ENCODE measurements around the gene CNPY4.

The CNPY4 gene

DNA sequence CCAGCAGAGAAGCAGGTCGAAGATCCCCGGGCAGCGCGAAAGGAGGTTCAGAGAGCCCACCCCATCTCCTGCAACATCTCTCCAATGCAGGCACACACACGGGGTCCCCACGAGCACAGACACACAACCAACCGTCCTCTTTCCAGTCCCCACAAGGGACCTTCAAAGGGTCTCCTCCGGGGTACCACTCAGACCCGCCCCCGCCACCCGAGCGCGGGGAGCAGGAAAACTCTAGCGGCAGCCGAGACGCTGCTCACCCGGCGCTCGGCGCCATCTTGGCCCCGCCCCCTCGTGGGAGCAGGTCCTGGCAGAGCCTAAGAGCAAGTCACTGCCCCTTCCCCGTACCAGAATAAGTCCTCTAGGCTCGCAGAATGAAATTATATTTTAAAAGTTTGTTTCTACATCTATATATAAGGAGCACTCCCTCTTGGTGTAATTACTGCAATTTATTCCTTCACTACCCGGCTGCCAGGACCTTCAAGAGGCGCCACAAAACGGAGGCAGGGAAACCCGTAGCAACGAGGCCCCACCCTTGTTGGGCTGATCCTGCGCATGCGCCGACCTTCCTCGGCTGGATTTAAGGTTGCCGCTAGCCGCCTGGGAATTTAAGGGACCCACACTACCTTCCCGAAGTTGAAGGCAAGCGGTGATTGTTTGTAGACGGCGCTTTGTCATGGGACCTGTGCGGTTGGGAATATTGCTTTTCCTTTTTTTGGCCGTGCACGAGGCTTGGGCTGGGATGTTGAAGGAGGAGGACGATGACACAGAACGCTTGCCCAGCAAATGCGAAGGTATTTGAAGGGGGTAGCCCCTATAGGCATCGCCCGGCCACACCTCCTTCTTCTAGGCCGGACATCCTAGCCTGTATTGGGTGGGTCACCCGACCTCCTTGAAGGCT, at the start of gene CNPY4, which contains the start of gene TAF6:
Gene CNPY4, plus strand, starts transcription at position 563 of the 898 bp plus-strand sequence. Its CDS starts 111 bp downstream, at position 674.
Gene TAF6, minus strand, starts transcription at position 287 of the 898 bp plus-strand sequence. CDS start 5,149 bp downstream, outside the sequence.
- DNase-seq = peak; percentile 94 to 97
- peaks cover 0 to 27% (median 16%) of the 10 kb centered on the region in 4 donors for H3K4me1 ChIP-seq
- H3K27me3 ChIP-seq = no peaks in the 10 kb centered on the region
- H3K36me3 ChIP-seq = peaks cover 0 to 30% (median 4%) of the 10 kb centered on the region in 3 donors
- peak within 1 kb of the TSS; percentile 83 to 84 for H3K27ac ChIP-seq
- peak within 1 kb of the TSS; percentile 67 to 72 for H3K4me3 ChIP-seq
- intact Hi-C loops (cut with DNase I; ENCODE audit: low total_unique reads) = no loop called here
- peak in 1 of 2 experiments; percentile 30 for TF ChIP-seq CTCF (IDR thresholded peaks at IDR 0.05)
- H3K9me3 ChIP-seq = no peaks in the 10 kb centered on the region

DNA sequence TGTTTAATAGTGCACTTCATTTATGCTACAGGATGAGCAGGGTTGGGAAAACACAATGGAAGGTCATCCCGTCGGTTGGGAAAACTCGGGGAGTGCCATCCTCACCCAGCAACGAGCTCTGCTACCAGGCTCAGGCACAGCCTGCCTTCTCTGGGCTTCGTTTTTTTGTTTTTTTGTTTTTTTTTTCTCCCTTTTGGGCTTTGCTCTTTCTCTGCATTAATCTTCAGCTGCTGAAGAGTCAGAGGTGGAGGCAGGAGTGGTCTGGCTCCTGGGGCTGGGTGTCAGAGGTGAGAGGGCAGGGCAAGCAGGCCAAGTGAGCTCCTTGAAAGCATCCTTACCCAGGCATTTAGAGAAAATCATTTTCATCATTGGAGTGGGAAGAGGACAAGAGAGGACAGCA, 49.4 kb upstream of the CNPY4 start:
- no peak for DNase-seq
- Histone ChIP-seq H3K27me3 (no peaks in the 10 kb centered on the region), H3K4me3 (no peak overlapping the region), H3K27ac (no peak overlapping the region), H3K36me3 (peaks cover 65 to 97% (median 70%) of the 10 kb centered on the region in 3 donors), H3K9me3 (peaks cover 0 to 21% (median 21%) of the 10 kb centered on the region in 3 donors), H3K4me1 (peaks cover 0 to 9% (median 0%) of the 10 kb centered on the region in 4 donors)
- intact Hi-C loops (cut with DNase I; ENCODE audit: low total_unique reads) = no loop called here
- TF ChIP-seq CTCF (IDR thresholded peaks at IDR 0.05) = no peak

- Histone ChIP-seq H3K9me3 (peaks cover 0 to 21% (median 21%) of the 10 kb centered on the region in 3 donors), H3K27me3 (no peaks in the 10 kb centered on the region), H3K27ac (no peak overlapping the region), H3K36me3 (peaks cover 76 to 99% (median 76%) of the 10 kb centered on the region in 3 donors), H3K4me1 (no peaks in the 10 kb centered on the region), H3K4me3 (no peak overlapping the region)
- intact Hi-C loops (cut with DNase I; ENCODE audit: low total_unique reads) = no loop called here
- DNase-seq = no peak
- TF ChIP-seq CTCF (IDR thresholded peaks at IDR 0.05) = no peak
Observed at GRCh38 chr7:100071018-100071723, 48.3 kb upstream of the CNPY4 start.

GRCh38 chr7:100072462-100072861, 47.0 kb upstream of the CNPY4 start:
- no peak for TF ChIP-seq CTCF (IDR thresholded peaks at IDR 0.05)
- no peaks in the 10 kb centered on the region for H3K4me1 ChIP-seq
- H3K27ac ChIP-seq = no peak overlapping the region
- no peaks in the 10 kb centered on the region for H3K27me3 ChIP-seq
- peaks cover 83 to 99% (median 88%) of the 10 kb centered on the region in 3 donors for H3K36me3 ChIP-seq
- no peak for DNase-seq
- H3K9me3 ChIP-seq = peaks cover 0 to 21% (median 21%) of the 10 kb centered on the region in 3 donors
- H3K4me3 ChIP-seq = no peak overlapping the region
- intact Hi-C loops (cut with DNase I; ENCODE audit: low total_unique reads) = no loop called here

DNA sequence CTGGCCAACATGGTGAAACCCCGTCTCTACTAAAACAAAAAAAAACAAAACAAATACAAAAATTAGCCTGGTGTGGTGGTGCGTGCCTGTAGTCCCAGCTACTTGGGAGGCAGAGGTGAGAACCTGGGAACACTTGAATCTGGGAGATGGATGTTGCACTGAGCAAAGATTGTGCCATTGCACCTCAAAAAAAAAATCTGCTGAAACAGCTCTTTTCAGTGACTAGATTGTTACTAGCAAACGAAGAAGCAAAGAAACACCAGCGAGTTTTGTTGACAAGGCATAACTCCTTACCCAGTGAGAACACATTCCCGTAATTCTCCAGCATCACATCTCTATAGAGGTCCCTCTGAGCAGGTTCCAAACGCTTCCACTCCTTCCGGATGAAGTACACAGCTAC, 44.6 kb upstream of the CNPY4 start:
- no peak overlapping the region for H3K4me3 ChIP-seq
- peaks cover 0 to 21% (median 21%) of the 10 kb centered on the region in 3 donors for H3K9me3 ChIP-seq
- no peaks in the 10 kb centered on the region for H3K27me3 ChIP-seq
- TF ChIP-seq CTCF (IDR thresholded peaks at IDR 0.05) = no peak
- H3K4me1 ChIP-seq = peaks cover 0 to 15% (median 9%) of the 10 kb centered on the region in 4 donors
- intact Hi-C loops (cut with DNase I; ENCODE audit: low total_unique reads) = no loop called here
- DNase-seq = no peak
- H3K36me3 ChIP-seq = peaks cover 75 to 96% (median 84%) of the 10 kb centered on the region in 3 donors
- no peak overlapping the region for H3K27ac ChIP-seq
